ENCODE data around the gene LIG3.
A peak's percentile ranks its signal among the peaks of the same experiment; 100 is the strongest.
"Not testable (repeated sequence)": the region's sequence is repeated elsewhere in the genome, so short reads cannot be mapped to it uniquely, and the experiment has no call there.

LIG3 gene

GRCh38 chr17:34999456-34999855, 19.1 kb downstream of the LIG3 start:
- DNase-seq = no peak
- ATAC-seq = no peak

GRCh38 chr17:35000965-35001364, 20.7 kb downstream of the LIG3 start:
- not testable (repeated sequence) for DNase-seq, ATAC-seq

GRCh38 chr17:35001549-35001948, 21.2 kb downstream of the LIG3 start:
- DNase-seq (no peak), ATAC-seq (no peak)

- ATAC-seq (no peak), DNase-seq (no peak)
These were observed 22.7 kb downstream of the LIG3 start for GRCh38 chr17:35002876-35003551.

- ATAC-seq = no peak
These were observed 23.5 kb downstream of the LIG3 start for GRCh38 chr17:35003778-35004177.

GRCh38 chr17:35006345-35006744, 26.0 kb downstream of the LIG3 start:
- no peak for ATAC-seq
- DNase-seq = no peak

More at GRCh38 chr17:35003778-35004177, 23.5 kb downstream of the LIG3 start:
- no peak for DNase-seq

- DNase-seq = no peak
- ATAC-seq = no peak
These were observed 26.6 kb downstream of the LIG3 start for GRCh38 chr17:35006961-35007360.

GRCh38 chr17:35010093-35010492, 29.8 kb downstream of the LIG3 start:
- no peak for DNase-seq
- ATAC-seq = no peak

GRCh38 chr17:35011671-35012216, 31.4 kb downstream of the LIG3 start:
- ATAC-seq (no peak), DNase-seq (no peak)

GRCh38 chr17:35016369-35016768, 36.1 kb downstream of the LIG3 start:
- DNase-seq (no peak), ATAC-seq (no peak)

- no peak for ATAC-seq
These were observed 36.7 kb downstream of the LIG3 start for GRCh38 chr17:35017021-35017420.

GRCh38 chr17:35018814-35019213, 38.5 kb downstream of the LIG3 start:
- no peak for DNase-seq
- no peak for ATAC-seq

More at GRCh38 chr17:35017021-35017420, 36.7 kb downstream of the LIG3 start:
- DNase-seq = no peak

- DNase-seq (no peak), ATAC-seq (no peak)
These were observed 39.3 kb downstream of the LIG3 start for GRCh38 chr17:35019386-35020179.

- ATAC-seq (no peak), DNase-seq (no peak)
These were observed 41.4 kb downstream of the LIG3 start for GRCh38 chr17:35021520-35022380.

- DNase-seq = peak; percentile 79
- peak; percentile 99 for ATAC-seq
These were observed 42.3 kb downstream of the LIG3 start for GRCh38 chr17:35022536-35023063.

GRCh38 chr17:35023538-35023937, 43.2 kb downstream of the LIG3 start:
- DNase-seq = no peak
- ATAC-seq = no peak

GRCh38 chr17:35025541-35025940, 45.2 kb downstream of the LIG3 start:
- no peak for ATAC-seq
- no peak for DNase-seq

- not testable (repeated sequence) for DNase-seq, ATAC-seq
These were observed 47.8 kb downstream of the LIG3 start for GRCh38 chr17:35028097-35028496.

GRCh38 chr17:35028531-35029262, 48.4 kb downstream of the LIG3 start:
- no peak for ATAC-seq
- no peak for DNase-seq

GRCh38 chr17:35030780-35031179, 50.5 kb downstream of the LIG3 start:
- ATAC-seq = no peak
- no peak for DNase-seq

- no peak for ATAC-seq
- DNase-seq = no peak
These were observed 58.1 kb downstream of the LIG3 start for GRCh38 chr17:35038453-35038852.
